Ammon's horn (tissue), 1 donor: ENCODE measurements around the gene FOXK1.

Experiments
- DNase-seq: peaks from one replicate; pipeline ENCODE4 v3.0.0-alpha.2; 2016; ENCODE audit warnings: low spot score

Gene FOXK1

GRCh38 chr7:4819560-4820404 lies 137.7 kb downstream of the FOXK1 start:
- no peak for DNase-seq

GRCh38 chr7:4820405-4820966 lies 138.4 kb downstream of the FOXK1 start:
- no peak for DNase-seq
